Right renal cortex interstitium (tissue), 3 donors: Measurements from ENCODE around the gene PRDM13. TPM values are rescaled to one million over a fixed set of nuclear protein-coding genes. Genes with fewer than 3 reads are reported as not detected.

ENCODE experiments used
- DNase-seq, 3 donors: peaks; one replicate each; pipeline ENCODE4 v3.0.0-alpha.2; 2013; ENCODE audit warnings: low read depth in 3 of 3, low spot score in 2 of 3
- polyA plus RNA-seq, 3 donors: library from polyadenylated mRNA; unstranded; fragments of 120-200 nt; gene quantifications; one replicate each; pipeline ENCODE4 v1.2.1, GENCODE V29; 2013; ENCODE audit not compliant: insufficient read length in 3 of 3

PRDM13 gene
- polyA plus RNA-seq, 3 donors: not detected

DNA sequence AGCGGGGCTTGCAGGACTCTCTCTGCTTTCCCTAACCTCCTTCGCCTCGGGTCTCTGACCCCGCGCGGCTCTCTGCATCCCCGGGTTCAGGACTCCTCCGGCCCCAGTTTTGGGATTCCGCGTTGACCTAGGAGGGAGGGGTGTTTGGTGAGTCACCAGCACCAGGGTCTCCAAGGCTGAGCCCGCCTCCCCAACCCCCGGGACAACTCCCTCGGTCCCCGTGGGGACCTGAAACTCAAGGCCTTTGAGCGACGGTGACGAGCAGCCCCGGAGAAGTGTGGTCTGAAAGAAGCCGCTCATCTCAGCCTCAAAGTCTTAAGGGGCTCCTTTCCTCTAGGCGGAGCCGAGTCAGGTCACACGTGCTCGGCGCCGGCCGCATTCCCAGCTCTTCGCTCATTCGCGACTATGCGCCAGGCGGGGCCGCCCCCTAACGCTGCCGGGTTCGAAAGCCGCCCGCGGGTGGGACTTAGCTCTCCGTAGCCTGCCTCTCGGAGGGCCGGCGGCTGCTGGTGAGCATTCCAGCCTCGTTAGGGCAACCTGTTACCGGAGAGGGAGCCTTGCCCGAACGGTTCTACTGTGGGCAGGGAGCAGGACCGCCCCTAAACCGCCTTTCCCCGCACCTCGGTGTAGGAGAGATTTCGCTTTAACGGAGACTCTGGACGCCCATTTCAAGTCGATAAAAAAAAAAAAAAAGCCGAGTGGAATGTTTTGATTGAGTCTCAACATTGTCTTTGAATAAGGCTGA is 3.0 kb upstream of the PRDM13 start:
- no peak for DNase-seq

DNA sequence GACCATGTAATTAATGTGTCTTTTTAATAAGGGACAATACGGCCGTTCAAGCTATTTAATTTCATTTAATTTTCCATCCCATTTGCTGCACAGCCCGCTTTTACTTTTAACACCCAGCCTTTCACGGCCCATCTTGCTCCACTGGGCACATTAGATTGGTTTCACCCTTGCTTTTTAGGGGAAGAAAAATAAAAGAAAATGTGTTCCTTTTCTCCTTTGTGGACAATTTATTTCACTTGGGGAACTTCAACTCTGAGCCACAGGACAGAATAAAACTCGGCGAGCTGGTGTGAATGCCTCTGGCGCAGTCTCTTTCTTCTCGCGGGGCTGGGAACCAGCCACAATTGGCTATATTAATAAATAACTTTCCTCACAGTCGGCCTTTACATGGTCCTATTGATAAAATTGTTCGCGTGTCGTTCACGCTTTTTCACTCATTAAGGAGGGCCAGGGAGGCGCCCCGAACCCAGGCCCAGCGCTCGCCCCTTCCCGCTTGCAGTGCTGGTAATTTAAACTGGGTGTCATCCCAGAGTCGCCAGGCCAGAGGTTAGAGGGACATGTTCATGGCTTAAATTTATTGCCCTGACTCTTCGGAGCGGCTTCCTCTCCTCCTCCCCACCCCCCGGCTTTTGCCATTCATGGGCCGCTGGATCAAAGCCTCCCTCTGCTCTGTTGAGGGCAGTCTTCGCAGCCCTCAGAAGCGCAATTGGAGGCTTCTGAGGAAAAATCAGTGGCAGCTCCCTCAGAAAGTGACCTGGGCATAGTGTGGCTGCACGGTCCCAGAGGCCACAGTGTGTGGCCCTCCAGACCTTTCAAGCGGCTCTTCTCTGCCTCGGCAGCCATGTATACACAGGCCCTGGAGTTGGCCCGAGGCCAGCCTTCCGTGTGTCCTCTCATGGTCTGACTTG is 2.2 kb upstream of the PRDM13 start:
- no peak for DNase-seq

DNA sequence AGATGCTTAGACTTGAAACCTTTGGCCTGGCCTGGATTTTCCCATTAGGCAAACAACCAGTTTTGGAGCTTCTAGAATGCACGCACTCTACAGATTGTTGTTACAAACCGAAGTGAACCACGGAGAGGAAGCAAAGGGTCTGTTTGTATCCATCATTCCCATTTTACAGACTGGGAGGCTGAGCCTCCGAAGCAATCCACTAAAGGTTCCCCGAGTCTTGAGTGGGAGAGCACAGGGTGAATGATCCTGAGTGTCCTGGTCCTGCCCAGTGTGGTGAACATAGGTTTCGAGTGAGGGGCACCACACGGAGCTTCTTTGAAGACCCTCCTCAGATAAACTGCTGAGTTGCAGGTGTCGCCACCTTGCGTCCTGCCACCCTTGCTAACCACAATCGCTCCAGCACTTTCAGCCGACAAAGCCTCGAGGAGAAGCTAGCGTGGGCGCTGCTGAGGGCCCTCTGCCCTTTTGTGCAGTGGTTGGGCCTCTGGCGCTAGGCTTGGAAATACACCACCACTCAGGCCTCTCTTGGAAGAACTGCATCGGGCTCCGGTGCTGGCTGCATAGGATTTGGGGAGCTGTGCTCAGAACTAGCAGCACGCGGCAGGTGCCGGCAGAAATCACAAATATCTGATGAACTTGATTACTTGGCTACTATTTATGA is 1.4 kb upstream of the PRDM13 start:
- no peak for DNase-seq

DNA sequence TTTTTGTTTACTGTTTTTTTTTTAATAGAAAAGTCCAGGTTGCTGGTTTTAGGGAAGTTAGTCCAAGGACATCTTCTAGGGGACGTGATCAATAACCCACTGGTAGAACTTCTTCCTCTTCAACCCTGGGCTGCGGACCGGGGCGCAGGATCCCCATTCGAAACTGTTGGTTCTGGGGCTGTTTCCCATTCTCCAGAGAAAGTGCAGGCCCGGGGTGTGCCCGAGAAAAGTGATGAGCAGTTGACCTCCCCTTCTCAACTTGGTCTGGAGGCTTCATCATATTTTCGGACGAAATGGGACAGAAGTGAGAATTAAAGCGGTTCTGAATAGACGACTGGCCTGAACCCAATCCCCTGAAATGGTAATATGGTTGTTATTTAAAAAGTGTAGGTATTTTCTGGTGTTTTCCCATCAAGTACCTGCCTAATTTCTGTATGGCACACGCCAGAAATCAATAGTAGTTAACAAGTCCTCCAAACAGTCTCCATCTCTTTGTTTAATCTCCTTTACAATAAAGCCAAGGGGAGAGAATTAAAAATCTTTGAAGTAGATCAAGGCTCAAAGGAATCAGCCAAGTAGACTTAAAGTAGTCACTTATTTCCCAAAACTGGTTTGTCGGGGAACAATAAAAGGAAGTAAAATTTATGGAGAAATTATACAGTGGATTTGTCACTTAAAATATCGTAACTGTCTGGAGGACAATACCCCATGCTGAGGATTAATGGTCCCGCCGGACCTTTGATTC is 550 bp upstream of the PRDM13 start:
- no peak for DNase-seq

DNA sequence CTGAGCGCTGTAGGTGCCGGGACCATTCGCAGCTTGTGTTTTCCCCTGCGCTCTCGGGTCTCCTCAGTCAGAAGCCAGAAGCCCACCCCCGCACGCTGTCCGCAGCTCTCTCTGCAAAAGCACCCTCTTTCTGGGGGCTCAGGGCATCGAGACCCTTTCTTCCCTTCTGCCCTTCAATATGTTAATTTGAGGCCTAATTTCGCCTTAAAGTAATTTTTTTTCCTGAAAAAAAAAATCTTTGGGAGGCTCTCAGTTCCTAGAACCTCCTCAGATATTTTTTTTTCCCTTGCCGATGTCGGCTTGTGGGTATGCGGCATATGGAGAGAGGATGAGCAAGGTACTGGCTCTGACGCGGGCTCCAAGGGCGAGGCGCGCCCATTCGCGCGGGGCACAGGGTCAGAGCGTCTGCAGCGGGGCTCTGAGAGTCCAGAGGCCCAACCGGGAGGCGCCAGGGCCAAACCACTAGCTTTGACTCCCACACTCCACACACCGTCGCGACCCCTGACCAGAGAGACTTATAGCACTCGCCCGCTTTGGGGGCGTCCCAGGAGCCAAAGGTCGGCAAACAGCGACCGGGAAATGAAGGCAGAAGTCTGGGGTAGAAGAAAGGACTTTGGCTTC is 893 bp downstream of the PRDM13 start:
- no peak for DNase-seq

DNA sequence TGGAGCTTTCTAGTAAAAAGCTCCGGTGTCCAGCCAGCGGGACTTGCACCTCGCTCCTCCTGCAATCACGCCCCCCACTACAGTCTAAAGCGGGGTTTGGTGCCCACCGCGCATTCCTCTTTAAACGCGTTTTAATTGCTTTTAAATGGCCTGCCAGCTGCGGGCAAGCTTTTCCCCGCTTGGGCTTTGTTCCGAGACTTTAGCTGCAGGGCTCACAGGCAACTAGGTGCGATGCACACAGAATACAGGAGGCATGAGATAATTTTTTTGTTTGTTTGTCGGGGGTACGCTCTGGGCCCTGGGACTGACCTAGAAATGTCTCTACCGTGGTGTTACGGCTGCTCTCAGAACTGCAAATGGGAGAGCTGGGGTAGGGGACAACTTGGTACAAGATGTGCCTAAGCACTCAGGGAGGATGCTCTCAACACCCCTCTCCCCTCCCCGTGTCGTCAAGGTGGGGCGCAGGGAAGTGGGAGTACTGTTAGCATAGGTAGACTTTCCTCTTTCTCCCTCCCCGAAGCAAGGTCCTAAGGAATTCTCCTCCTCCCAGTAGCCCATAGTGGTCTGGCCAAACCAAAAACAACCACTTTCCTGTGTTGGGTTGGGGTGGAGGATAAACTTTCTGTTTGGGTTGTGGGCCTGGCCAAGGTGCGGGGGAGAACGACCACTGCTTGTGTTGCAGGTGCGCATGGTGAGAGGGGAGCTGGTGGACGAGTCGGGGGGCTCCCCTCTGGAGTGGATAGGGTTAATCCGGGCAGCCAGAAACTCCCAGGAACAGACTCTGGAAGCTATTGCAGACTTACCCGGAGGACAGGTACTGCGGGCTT is 1.6 kb downstream of the PRDM13 start:
- no peak for DNase-seq

DNA sequence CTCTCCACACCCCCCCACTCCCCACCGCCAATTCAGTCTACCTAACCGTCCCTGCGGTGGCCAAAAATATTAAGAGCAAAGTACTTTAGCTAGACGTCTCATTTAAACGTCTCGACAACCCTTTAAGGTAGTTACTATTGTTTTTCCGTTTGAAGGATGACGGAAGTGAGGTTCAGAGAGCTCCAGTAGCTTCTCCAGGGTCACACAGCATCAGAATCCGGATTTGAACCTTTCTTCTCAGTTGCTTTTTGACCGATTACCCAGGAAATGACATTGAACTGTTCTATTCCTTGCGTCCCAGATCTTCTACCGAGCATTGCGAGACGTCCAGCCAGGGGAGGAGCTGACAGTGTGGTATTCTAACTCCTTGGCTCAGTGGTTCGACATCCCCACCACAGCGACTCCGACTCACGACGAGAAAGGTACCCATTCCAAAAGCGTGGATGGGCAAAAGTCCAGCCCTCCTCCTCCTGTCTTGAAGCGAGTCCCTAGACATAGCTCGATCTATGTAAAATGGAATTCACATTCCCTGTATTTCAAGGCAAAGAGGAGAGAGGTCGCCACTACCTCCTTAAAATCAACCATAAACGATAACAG is 2.4 kb downstream of the PRDM13 start:
- DNase-seq: no peak

DNA sequence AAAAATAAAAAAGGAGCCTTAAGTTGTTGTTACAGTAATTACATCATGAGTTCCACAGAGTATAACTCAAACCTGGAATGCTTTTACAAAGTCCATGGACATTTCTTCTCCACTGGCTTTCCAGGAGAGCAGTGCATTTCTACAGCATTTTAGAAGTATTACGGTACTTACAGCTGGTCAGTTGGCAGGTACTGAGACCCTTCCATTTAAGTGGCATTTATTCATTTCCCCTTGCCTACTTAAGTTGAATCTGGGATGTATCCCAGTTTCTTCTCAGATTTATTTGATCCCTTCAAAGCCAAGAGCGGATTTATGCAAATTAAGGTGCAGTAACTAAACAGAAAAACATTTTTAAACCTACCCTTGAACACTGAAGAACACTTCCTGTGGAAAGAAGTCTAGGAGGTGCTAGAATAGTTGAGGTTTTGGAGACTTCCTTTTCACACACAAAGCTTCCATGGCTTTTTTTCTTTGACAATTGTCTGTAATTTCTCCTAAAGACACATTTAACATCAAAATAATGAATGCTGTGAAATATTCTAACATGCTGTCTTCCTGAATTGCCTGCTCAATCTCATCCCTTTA is 3.4 kb downstream of the PRDM13 start:
- no peak for DNase-seq

DNA sequence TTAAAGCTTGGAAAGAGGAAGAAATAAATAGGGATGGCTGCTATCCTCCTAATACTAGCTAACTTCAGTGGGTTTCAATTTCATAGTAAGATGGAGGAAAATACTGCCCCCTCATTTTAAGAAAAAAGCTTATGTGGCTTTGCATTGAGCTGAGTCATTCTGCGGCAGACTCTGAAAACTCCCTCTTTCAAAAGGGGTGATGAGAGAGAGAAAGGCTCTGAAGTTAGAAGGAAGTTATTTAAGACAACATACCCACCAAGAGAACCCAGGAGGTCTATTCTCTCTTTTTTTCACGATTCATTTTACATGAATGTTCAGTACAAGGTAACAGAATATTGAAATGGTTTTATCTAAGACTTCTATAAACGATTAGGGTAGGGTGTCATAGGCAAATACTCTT is 4.5 kb downstream of the PRDM13 start:
- no peak for DNase-seq

DNA sequence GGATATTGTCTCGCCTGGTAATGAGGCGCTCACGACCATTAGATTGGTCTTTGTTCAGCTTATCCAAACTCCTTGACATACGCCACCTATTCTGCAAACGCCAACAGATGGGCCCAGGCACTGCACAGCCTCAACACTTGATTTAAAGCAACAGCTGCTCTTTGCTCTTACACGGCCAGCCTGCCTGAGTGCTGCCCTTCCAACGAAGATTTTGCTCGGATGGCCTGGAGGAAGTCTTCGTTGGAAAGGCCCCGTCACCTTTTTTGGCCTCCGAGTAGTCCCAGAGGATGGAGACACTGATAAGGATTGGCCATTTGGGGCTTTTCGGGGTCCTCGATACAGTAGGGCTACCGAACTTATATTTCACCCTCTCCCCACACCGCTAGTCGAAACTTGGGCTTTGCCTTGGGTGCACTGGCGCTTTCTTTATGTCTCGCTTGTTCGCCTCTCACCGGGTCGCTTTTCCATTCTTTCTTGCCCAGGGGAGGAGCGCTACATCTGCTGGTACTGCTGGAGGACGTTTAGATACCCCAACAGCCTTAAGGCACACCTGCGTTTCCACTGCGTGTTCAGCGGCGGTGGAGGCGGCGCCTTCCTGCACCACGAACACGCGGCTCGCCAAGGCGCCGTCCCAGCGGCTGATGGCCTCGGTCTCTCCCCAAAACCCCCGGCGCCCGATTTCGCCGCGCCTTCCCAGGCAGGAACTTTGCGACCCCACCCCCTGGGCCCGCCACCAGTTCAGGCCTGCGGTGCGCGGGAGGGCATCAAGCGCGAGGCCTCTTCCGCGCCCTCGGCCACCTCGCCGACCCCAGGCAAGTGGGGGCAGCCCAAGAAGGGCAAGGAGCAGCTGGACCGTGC is 6.1 kb downstream of the PRDM13 start:
- DNase-seq: no peak

DNA sequence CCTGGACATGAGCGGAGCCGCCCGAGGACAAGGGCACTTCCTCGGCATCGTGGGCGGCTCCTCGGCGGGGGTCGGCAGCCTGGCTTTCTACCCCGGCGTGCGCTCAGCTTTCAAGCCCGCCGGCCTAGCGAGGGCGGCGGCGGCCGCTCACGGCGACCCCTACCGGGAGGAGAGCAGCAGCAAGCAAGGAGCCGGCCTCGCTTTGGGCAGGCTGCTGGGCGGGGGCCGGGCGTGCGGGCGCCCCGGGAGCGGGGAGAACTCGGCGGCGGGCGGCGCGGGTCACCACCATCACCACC is 6.7 kb downstream of the PRDM13 start:
- DNase-seq: no peak

DNA sequence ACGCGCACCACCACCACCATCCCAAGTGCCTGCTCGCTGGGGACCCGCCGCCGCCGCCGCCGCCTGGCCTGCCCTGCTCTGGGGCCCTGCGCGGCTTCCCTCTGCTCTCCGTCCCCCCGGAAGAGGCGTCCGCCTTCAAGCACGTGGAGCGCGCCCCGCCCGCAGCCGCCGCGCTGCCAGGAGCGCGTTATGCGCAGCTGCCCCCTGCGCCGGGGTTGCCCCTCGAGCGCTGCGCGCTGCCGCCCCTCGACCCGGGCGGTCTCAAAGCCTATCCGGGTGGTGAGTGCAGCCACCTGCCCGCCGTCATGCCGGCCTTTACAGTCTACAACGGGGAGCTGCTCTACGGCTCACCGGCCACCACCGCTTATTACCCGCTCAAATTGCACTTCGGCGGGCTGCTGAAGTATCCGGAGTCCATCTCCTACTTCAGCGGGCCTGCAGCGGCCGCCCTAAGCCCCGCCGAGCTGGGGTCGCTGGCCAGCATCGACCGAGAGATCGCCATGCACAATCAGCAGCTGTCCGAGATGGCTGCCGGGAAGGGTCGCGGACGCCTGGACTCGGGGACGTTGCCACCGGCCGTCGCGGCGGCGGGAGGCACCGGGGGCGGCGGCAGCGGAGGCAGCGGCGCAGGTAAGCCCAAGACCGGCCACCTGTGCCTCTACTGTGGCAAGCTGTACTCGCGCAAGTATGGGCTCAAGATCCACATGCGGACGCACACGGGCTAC is 7.2 kb downstream of the PRDM13 start:
- DNase-seq: no peak

DNA sequence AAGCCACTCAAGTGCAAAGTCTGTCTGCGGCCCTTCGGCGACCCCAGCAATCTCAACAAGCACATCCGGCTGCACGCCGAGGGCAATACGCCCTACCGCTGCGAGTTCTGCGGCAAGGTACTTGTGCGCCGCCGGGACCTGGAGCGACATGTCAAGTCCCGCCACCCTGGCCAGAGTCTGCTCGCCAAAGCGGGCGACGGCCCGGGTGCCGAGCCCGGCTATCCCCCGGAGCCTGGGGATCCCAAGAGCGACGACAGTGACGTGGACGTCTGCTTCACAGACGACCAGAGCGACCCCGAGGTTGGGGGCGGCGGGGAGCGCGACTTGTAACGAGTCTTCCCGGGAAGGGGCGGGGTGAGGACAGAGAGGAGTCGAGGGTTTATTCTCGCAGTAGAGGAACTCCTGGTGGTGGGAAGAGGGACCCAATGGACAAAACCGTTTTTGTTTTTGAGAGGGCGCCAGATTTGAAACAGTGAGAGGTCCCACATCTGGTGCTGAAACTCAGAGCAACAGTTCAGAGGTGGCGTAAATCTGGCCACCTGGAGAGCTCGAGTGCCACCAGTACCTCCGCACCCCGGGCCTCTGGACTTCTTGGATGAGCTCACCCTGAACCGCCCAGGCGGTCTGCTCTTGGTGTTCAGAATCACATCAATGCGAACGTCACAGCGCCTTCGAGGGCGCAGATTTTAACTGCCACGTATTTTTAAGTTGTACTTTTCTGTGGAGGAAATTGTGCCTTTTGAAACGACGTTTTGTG is 8.0 kb downstream of the PRDM13 start:
- DNase-seq: no peak

DNA sequence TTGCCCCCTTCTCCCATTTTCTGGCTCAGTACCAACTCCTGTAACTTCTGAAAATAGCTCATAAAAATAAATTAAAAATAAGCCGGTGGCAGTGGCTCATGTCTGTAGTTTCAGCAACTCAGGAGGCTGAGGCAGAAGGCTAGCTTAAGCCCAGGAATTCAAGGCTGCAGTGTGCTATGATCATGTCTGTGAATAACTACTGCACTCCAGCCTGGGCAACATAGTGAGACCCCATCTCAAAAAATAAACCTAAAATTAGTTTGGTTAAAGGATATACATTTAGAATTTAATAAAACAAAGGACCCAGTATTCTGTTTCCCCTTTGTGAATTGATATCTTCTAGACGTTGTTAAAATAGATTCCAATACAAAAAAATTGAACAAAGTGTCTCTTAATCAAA is 10.5 kb downstream of the PRDM13 start:
- DNase-seq: no peak

DNA sequence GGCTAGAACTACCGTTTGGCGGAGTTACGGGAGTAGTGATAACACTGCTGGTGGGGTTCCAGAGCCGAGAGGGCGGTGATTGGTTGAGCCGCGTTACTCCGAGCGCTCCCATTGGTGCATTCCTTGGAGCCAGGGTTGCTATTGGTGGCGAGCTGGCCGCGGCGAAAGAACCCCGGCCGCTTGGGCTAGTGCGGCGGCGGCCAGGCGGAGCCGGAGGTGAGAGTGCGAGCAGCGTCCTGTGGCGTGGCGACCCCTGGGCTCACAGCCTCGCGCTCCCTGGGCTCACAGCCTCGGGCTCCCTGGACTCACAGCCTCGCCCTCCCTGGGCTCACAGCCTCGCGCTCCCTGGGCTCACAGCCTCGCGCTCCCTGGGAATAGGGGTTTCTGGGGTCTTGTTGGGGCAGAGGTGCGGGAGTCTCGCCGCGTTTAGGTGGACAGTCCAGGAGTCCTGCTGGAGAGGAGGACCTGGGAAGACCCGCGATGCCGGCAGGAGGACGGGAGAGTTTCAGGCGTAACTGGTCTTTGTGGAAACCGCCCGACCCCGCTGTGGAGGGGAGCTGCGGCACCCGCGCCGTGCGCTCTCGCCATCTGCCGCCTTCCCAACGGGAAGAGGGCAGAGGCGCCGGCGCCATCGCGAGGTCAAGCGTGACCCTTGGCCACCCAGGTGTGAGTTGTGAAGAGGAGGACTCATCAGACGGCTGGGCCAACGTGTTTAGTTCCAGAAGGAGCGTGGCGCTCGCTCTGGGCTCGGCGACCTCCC is 12.2 kb downstream of the PRDM13 start:
- no peak for DNase-seq

DNA sequence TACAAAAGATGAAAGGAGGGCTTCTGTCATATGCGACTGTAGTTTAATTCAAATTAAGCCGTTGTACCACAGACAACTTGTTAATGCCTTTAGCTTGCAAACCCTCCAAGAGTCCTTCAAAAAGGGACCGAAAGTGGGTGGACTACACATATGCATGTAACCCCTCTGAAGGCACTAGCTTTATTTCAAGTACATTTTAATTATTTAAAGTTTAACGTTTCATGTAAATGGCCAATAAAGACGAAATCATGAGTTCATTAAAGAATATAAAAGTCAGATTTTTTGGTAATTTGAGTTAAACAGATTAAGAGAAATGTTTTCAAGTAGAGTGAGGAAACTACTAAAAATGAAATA is 12.8 kb downstream of the PRDM13 start:
- no peak for DNase-seq
